ENCODE data around the gene ATP2A3. TPM values are rescaled to one million over a fixed set of nuclear protein-coding genes. Genes with fewer than 3 reads are reported as not detected.

Gene ATP2A3
- total and polyA plus RNA-seq, 2 donors (not counting 3 experiments of a cell fraction or from before 2014, with no cell fraction given) = 0.37 to 0.55 TPM

- intact Hi-C loops (cut with micrococcal nuclease) (no loop called here), dilution Hi-C loops (cut with MboI; ENCODE audit: extremely low pct_ligation_motif_present, low sequenced_read_pairs) (no loop called here)
- peaks cover 26% of the 10 kb centered on the region for H3K4me1 ChIP-seq (ENCODE audit: control insufficient read depth, extremely low read depth, insufficient read depth, low read length)
- no TSS peak for BruUV-seq (replicated peaks)
- H3K4me2 ChIP-seq (ENCODE audit: insufficient read depth, low read length) = no peak overlapping the region
- no peaks in the 10 kb centered on the region for H3K27me3 ChIP-seq (ENCODE audit: control insufficient read depth in 2 of 2, insufficient read depth in 2 of 2, low read length in 2 of 2)
- H3K36me3 ChIP-seq (ENCODE audit: control insufficient read depth in 2 of 2, extremely low read depth in 1 of 2, insufficient read depth in 2 of 2, low read length in 2 of 2) = no peaks in the 10 kb centered on the region
- no peak overlapping the region for H3K9ac ChIP-seq (replicated peaks; ENCODE audit: extremely low read depth, insufficient read depth, low read length)
- peaks cover 2% of the 10 kb centered on the region for H3K9me3 ChIP-seq (replicated peaks; ENCODE audit: control insufficient read depth, insufficient read depth, low read length)
- H3K79me2 ChIP-seq (ENCODE audit: control insufficient read depth, insufficient read depth, low read length) = no peaks in the 10 kb centered on the region
- TF ChIP-seq POLR2AphosphoS5 (IDR thresholded peaks at IDR 0.05; ENCODE audit: insufficient read depth, low read depth, low read length) (peak; percentile 41), JUN (IDR thresholded peaks at IDR 0.05; ENCODE audit: borderline replicate concordance, insufficient read depth, insufficient read length, low read depth) (no peak)
- DNase-seq (ENCODE audit: low read depth, low spot score) = peak; percentile 85
- FAIRE-seq = peak; percentile 88
- peak overlapping the region; percentile 2 for H3K27ac ChIP-seq (ENCODE audit: insufficient read depth, low read depth, low read length)
- ChIA-PET CTCF (interaction anchor here (1.7 kb wide), 1 partner anchor 25 kb away, joined by 4 read pairs; no protein-coding TSS in a partner anchor), POLR2A (interaction anchor here (0.6 kb wide), 1 partner anchor 248 kb away, joined by 3 read pairs; no protein-coding TSS in a partner anchor)
- no peaks in the 10 kb centered on the region for H3K9me1 ChIP-seq (replicated peaks; ENCODE audit: control insufficient read depth, extremely low read depth, insufficient read depth, low read length)
- no peak overlapping the region for H3K4me3 ChIP-seq (replicated peaks in 1 of 3; ENCODE audit: insufficient read depth in 1 of 3, low read depth in 1 of 3, low read length in 3 of 3)
- no peak overlapping the region for H2AFZ ChIP-seq (ENCODE audit: low read depth, low read length)
- no peaks in the 10 kb centered on the region for H4K20me1 ChIP-seq (replicated peaks; ENCODE audit: control insufficient read depth, extremely low read depth, insufficient read depth, low read length)
Measured at GRCh38 chr17:3978421-3979289, 14.4 kb upstream of the ATP2A3 start.

- Histone ChIP-seq H2AFZ (ENCODE audit: low read depth, low read length) (no peak overlapping the region), H3K27ac (ENCODE audit: insufficient read depth, low read depth, low read length) (no peak overlapping the region), H3K27me3 (ENCODE audit: control insufficient read depth in 2 of 2, insufficient read depth in 2 of 2, low read length in 2 of 2) (no peaks in the 10 kb centered on the region), H4K20me1 (replicated peaks; ENCODE audit: control insufficient read depth, extremely low read depth, insufficient read depth, low read length) (no peaks in the 10 kb centered on the region), H3K36me3 (ENCODE audit: control insufficient read depth in 2 of 2, extremely low read depth in 1 of 2, insufficient read depth in 2 of 2, low read length in 2 of 2) (no peaks in the 10 kb centered on the region), H3K79me2 (ENCODE audit: control insufficient read depth, insufficient read depth, low read length) (no peaks in the 10 kb centered on the region), H3K9ac (replicated peaks; ENCODE audit: extremely low read depth, insufficient read depth, low read length) (no peak overlapping the region), H3K4me3 (replicated peaks in 1 of 3; ENCODE audit: insufficient read depth in 1 of 3, low read depth in 1 of 3, low read length in 3 of 3) (no peak overlapping the region), H3K9me1 (replicated peaks; ENCODE audit: control insufficient read depth, extremely low read depth, insufficient read depth, low read length) (no peaks in the 10 kb centered on the region), H3K4me2 (ENCODE audit: insufficient read depth, low read length) (no peak overlapping the region), H3K4me1 (ENCODE audit: control insufficient read depth, extremely low read depth, insufficient read depth, low read length) (peaks cover 24% of the 10 kb centered on the region), H3K9me3 (replicated peaks; ENCODE audit: control insufficient read depth, insufficient read depth, low read length) (peaks cover 2% of the 10 kb centered on the region)
- CTCF ChIA-PET = interaction anchor here (0.6 to 1.0 kb wide), 2 partner anchors 8 to 12 kb away, joined by 3 read pairs; no protein-coding TSS in a partner anchor
- FAIRE-seq (peak; percentile 21), DNase-seq (ENCODE audit: low read depth, low spot score) (no peak)
- POLR2A ChIA-PET = no interaction called here
- TF ChIP-seq POLR2AphosphoS5 (IDR thresholded peaks at IDR 0.05; ENCODE audit: insufficient read depth, low read depth, low read length) (no peak), POLR2A (IDR thresholded peaks at IDR 0.05; ENCODE audit: low read depth, low read length) (no peak), MAX (IDR thresholded peaks at IDR 0.05; ENCODE audit: insufficient read depth, insufficient read length) (no peak), JUN (IDR thresholded peaks at IDR 0.05; ENCODE audit: borderline replicate concordance, insufficient read depth, insufficient read length, low read depth) (no peak), MYC (IDR thresholded peaks at IDR 0.05; ENCODE audit: low read depth, low read length) (no peak), CTCF (IDR thresholded peaks at IDR 0.05; ENCODE audit: extremely low read depth in 1 of 2, insufficient read depth in 1 of 2, low read depth in 1 of 2, low read length in 2 of 2) (no peak)
- dilution Hi-C loops (cut with MboI; ENCODE audit: extremely low pct_ligation_motif_present, low sequenced_read_pairs) (no loop called here), intact Hi-C loops (cut with micrococcal nuclease) (loop anchor here (2.0 kb wide), 1 partner anchor 43 kb away; no protein-coding TSS in a partner anchor)
- no TSS peak for BruUV-seq (replicated peaks)
Measured at GRCh38 chr17:3977387-3977786, 13.2 kb upstream of the ATP2A3 start.
